Spinal cord (tissue), 10 donors: ENCODE results near the gene TPM3. TPM values are rescaled to one million over a fixed set of nuclear protein-coding genes. Genes with fewer than 3 reads are reported as not detected.
"Not testable (repeated sequence)": the region's sequence is repeated elsewhere in the genome, so short reads cannot be mapped to it uniquely, and the experiment has no call there.

Source experiments
- DNase-seq, 6 donors: peaks; one replicate each; pipeline versions ENCODE4 v3.0.0 to v3.0.0-alpha.2; 2013 to 2015; ENCODE audit warnings: low spot score in 6 of 6, low read depth in 4 of 6
- H3K27ac ChIP-seq: one replicate; pipeline ENCODE4 v1.5.1; 2013; ENCODE audit warnings: low read depth, low read length, control low read depth
- H3K27me3 ChIP-seq: one replicate; pipeline ENCODE4 v1.6.1; 2013; ENCODE audit warnings: low read length; ENCODE audit not compliant: control insufficient read depth, insufficient read depth
- H3K36me3 ChIP-seq: one replicate; pipeline ENCODE4 v1.6.1; 2013; ENCODE audit warnings: low read length; ENCODE audit not compliant: control insufficient read depth, insufficient read depth
- H3K4me1 ChIP-seq: one replicate; pipeline ENCODE4 v1.6.1; 2013; ENCODE audit warnings: low read length; ENCODE audit not compliant: control insufficient read depth, insufficient read depth
- H3K4me3 ChIP-seq: one replicate; pipeline ENCODE4 v1.5.1; 2013; ENCODE audit warnings: low read depth, low read length, control low read depth
- H3K9me3 ChIP-seq: one replicate; pipeline ENCODE4 v1.6.1; 2013; ENCODE audit warnings: low read length; ENCODE audit not compliant: control insufficient read depth, insufficient read depth
- WGBS: methylation state at CpG from one replicate; pipeline ENCODE4 v1.1.5; 2013; ENCODE audit warnings: missing lambda C conversion rate; ENCODE audit not compliant: insufficient coverage; 5-methylcytosine and 5-hydroxymethylcytosine counted together
- polyA plus RNA-seq, 2 donors: library from polyadenylated mRNA; unstranded; fragments of 120-200 nt; gene quantifications; one replicate each; pipeline ENCODE4 v1.2.1, GENCODE V29; 2013; ENCODE audit not compliant: insufficient read length in 2 of 2
- total RNA-seq, 2 donors: library from RNA; depleted of rRNA in 1 of 2; stranded (reverse); fragments of 120-200 nt in 1 of 2; fragments of >200 nt in 1 of 2; gene quantifications; one replicate each; pipeline versions ENCODE4 v1.2.3 to v1.2.4, GENCODE V29; 2013 to 2014
- donor health status: healthy.

TPM3 gene
- total and polyA plus RNA-seq, 4 donors, result 147 to 235 (median 193) TPM

DNA sequence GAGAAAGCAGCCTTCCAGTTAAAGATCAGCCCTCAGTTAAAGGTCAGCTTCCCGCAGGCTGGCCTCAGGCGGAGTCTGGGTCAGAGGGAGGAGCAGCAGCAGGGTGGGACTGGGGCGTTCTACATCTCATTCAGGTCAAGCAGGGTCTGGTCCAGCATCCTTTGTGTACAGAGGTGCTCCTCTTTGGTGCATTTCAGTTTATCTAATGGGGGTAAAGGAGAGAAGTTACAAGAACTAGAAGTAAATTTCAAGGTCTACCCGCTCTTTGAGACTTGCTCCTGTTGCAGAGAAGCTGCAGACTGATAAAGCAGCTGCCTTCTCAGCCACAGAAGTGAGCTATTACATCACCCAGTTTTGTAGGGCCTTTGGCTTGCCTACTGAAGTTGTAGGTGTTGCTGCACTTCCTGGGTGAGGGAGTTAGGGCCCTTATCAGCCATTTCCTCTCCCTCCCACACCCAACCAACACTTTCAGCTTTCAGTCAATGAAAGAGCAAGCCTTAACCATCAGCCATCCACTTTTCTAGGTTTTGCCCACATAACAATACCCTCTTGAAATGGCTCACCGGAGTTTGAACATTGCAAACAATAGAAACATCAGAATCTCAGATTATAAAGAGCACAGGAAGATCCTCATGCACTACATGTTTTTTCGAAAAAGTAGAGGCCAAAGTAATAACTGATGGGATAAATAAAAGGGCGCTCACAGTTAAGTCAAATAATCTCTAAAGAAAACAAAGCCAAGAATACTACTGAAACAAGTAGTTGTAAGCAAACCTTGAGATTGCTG lies 34.2 kb downstream of the TPM3 start:
- 63% methylated on average over 4 of the region's 7 CpGs for WGBS
- no peak for DNase-seq
- no peak overlapping the region for H3K27ac ChIP-seq

DNA sequence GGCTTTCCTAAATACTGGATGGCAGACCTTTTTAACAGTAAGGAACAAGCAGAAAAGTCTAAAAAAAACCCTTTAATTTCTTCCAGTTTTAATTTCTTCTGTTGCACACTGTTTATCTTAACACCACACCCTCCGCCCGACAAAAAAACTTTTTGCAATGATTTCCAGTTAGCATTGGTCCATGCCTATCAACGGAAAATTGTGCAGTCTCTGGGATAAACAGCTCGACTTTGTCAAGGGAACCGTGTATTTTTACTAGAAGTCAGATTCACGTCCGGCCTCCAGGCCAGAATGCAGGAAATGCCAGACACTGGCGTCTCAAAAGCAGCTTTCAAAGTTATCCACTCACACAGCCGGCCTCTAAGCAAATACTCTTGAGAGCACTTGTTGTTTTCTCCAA lies 36.6 kb downstream of the TPM3 start:
- DNase-seq, result peak in 1 of 6 donors; percentile 41
- Histone ChIP-seq H3K4me3 (no peak overlapping the region), H3K27me3 (no peaks in the 10 kb centered on the region), H3K9me3 (no peaks in the 10 kb centered on the region), H3K36me3 (peaks cover 13% of the 10 kb centered on the region), H3K27ac (peak overlapping the region; percentile 69), H3K4me1 (peaks cover 6% of the 10 kb centered on the region)
- 68% methylated on average over 9 of the region's 9 CpGs for WGBS

More for the DNA sequence above, 34.2 kb downstream of the TPM3 start:
- Histone ChIP-seq H3K9me3 (no peaks in the 10 kb centered on the region), H3K27me3 (no peaks in the 10 kb centered on the region), H3K36me3 (peaks cover 22% of the 10 kb centered on the region), H3K4me3 (no peak overlapping the region), H3K4me1 (peaks cover 6% of the 10 kb centered on the region)

DNA sequence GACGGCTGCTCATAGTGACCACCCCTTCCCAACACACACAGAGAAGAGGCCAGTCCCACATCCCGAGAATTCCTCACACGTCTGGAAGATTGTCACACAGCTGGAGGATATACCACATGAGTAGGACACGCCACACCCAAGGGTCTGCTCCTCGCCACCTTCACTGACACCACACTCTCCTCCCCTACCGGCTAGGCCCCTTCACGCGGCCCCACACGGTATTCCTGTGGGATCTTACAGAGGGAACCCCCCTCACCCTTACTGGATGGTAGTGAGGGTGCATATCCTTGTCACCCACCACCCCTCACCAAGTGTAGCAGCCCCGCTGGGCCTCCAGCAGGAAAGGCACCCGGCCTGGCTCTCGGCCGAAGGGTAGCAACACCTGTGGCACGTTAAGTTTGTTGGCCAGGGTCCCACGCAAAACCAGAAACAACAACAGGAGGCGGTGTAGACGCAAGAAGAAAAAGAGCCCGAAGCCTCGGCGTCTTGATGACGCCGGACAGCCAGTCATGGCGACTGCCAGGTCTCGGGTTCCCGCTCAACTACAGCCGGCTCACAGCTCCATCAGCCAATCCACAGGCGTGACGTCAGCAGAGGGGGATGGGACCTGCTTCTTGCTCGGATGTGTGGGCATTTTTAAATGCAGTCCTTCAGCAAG lies 37.2 kb downstream of the TPM3 start, which contains the start of gene NUP210L:
NUP210L (minus strand) TSS at position 540 of the 658 bp plus-strand sequence.
- H3K9me3 ChIP-seq, result no peaks in the 10 kb centered on the region
- peak in 2 of 6 donors; percentile 3 to 34 for DNase-seq
- H3K27me3 ChIP-seq, result no peaks in the 10 kb centered on the region
- H3K36me3 ChIP-seq, result peaks cover 13% of the 10 kb centered on the region
- H3K4me3 ChIP-seq, result no peak within 1 kb of the TSS
- peaks cover 6% of the 10 kb centered on the region for H3K4me1 ChIP-seq
- 85% methylated on average over 23 of the region's 29 CpGs for WGBS
- H3K27ac ChIP-seq, result peak within 1 kb of the TSS; percentile 69

DNA sequence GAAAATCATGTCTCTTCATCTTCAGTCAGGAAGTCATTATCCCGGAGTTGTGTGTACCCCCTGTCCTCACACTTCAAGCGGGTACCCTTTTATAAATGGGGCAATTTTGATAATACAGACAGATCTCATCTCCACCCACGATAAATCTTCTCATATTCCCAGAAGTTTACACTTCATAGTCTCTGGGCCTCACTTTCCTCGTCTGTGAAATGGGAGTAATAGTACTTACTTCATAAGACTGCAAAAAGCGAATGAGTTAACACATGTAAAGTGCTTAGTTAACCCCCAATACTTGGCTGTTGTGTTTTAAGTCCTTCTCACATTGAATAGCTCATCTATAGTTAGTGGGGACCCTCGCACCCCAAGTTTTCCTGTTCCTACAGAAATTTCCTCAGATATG lies 37.8 kb downstream of the TPM3 start:
- Histone ChIP-seq H3K27ac (no peak overlapping the region), H3K4me1 (peaks cover 6% of the 10 kb centered on the region), H3K9me3 (no peaks in the 10 kb centered on the region), H3K4me3 (no peak overlapping the region), H3K36me3 (peaks cover 13% of the 10 kb centered on the region), H3K27me3 (no peaks in the 10 kb centered on the region)
- no CpG with 5 or more reads among the region's 6 CpGs for WGBS
- DNase-seq, result no peak

DNA sequence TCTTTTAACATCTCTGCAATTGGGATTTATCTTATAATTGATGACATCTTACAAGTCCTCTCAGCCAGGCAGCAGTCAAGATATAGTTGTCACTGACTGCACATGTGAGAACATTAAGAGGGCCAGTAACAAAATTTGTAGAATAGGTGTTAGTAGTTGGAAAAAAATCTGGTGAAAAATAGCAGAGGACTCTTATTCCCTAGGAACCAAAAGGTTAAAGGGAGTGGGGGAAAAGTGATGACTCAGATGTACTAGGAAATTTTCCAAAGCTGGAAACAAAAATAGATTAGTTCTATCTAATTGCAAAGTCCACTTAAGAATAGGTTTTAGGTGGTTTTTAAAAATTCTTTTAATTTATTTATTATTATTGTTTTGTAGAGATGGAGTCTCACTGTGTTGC lies 40.6 kb downstream of the TPM3 start:
- peaks cover 6% of the 10 kb centered on the region for H3K4me1 ChIP-seq
- H3K4me3 ChIP-seq, result no peak overlapping the region
- DNase-seq, result no peak
- H3K27ac ChIP-seq, result no peak overlapping the region
- H3K27me3 ChIP-seq, result no peaks in the 10 kb centered on the region
- no peaks in the 10 kb centered on the region for H3K9me3 ChIP-seq
- H3K36me3 ChIP-seq, result peaks cover 7% of the 10 kb centered on the region

DNA sequence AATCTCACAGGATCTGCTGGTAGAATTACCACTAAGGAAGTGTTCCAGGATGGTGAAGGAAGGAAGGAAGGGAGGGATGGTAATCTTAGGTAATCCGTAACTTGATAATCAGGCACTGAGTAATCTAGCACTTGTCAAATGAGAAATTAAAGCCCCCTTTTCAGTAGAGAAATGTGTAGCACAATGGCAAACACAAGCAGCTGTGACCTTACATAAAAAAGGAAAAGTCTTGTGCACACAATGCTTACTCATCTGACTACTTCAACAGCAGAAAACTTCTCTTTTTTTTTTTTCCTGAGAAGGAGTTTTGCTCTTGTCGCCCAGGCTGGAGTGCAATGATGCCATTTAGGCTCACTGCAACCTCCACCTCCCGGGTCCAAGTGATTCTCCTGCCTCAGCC lies 43.1 kb downstream of the TPM3 start:
- no peak overlapping the region for H3K4me3 ChIP-seq
- WGBS, result 100% methylated on average over 1 of the region's 3 CpGs
- H3K4me1 ChIP-seq, result no peaks in the 10 kb centered on the region
- no peaks in the 10 kb centered on the region for H3K9me3 ChIP-seq
- no peak for DNase-seq
- no peaks in the 10 kb centered on the region for H3K36me3 ChIP-seq
- H3K27ac ChIP-seq, result no peak overlapping the region
- no peaks in the 10 kb centered on the region for H3K27me3 ChIP-seq

DNA sequence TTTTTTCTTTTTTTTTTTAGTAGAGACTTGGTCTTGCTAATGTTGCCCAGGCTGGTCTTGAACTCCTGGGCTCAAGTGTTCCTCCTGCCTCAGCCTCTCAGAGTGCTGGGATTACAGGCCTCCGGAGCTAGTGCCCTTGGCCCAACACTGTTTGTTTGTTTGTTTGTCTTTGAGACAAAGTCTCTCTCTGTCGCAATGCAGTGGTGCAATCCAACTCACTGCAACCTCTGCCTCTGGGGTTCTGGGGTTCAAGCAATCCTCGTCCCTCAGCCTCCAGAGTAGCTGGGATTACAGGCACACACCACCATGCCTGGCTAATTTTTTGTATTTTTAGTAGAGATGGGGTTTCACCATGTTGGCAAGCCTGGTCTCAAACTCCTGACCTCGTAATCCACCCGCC lies 44.4 kb downstream of the TPM3 start:
- H3K36me3 ChIP-seq, result not testable (repeated sequence)

DNA sequence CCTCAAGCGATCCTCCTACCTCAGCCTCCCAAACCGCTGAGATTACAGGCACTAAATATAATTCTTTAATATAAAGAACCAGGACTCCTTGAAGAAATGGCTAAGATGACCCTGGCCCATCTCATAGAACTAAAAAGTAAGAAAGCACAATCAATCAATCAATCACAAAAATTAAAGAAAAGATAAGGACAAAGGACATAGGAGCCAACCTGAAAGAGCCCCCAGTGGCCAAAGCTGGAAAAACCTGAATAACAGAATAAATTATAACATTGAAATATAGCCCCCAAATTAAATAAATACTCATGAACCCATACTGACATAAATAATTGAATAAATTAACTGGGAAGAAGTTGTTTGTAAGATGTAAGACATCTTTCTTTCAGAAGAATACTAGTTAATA lies 45.9 kb downstream of the TPM3 start:
- Histone ChIP-seq H3K4me3 (no peak overlapping the region), H3K27me3 (no peaks in the 10 kb centered on the region), H3K36me3 (no peaks in the 10 kb centered on the region), H3K9me3 (no peaks in the 10 kb centered on the region), H3K27ac (no peak overlapping the region), H3K4me1 (no peaks in the 10 kb centered on the region)
- WGBS, result no CpG with 5 or more reads among the region's 2 CpGs
- no peak for DNase-seq

More for the DNA sequence above, 44.4 kb downstream of the TPM3 start:
- H3K27ac ChIP-seq, H3K4me1 ChIP-seq, H3K9me3 ChIP-seq, H3K4me3 ChIP-seq, H3K27me3 ChIP-seq, DNase-seq: not testable (repeated sequence)
- WGBS, result 83% methylated on average over 3 of the region's 5 CpGs

DNA sequence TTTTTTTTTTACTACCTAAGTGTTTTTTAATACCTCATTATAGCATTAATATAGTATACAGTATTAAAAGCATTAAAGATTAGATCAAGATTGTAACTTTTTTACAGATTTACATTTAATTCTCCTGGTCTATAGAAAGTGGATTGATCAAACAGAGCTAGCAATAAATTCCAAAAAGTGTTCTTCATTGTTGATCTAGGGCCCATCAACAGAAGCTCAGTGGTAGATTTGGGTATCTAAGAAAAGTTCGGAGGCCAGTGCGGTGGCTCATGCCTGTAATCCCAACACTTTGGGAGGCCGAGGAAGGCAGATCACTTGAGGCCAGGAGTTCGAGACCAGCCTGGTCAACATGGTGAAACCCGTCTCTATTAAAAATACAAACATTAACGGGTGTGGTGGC lies 49.5 kb downstream of the TPM3 start:
- no peak for DNase-seq
- no peak overlapping the region for H3K27ac ChIP-seq
- H3K36me3 ChIP-seq, result no peaks in the 10 kb centered on the region
- no peaks in the 10 kb centered on the region for H3K27me3 ChIP-seq
- H3K4me3 ChIP-seq, result no peak overlapping the region
- no peaks in the 10 kb centered on the region for H3K4me1 ChIP-seq
- H3K9me3 ChIP-seq, result no peaks in the 10 kb centered on the region
- WGBS, result 98% methylated on average over 6 of the region's 6 CpGs

DNA sequence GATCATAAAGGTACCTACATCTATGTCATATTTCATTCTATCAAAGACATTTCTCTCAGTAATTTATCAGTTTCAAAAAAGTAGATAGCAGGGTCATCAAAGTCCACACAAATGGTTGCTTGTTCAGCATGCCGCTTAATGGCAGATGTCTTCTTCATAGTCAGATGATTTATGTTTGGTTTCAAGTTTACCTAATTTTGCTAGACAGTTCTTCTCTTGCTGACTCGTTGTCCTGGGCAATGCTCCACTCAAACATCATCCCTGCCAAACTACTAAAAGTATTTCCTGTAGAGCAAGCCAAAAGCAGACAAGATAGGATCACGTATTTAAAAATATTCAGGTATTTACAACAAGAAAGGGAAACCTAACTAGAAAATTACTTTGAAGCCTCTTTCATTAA lies 50.7 kb downstream of the TPM3 start:
- no CpG with 5 or more reads among the region's 3 CpGs for WGBS
- H3K4me3 ChIP-seq, result no peak overlapping the region

More for the DNA sequence above, 50.7 kb downstream of the TPM3 start:
- Histone ChIP-seq H3K27me3 (no peaks in the 10 kb centered on the region), H3K4me1 (no peaks in the 10 kb centered on the region), H3K27ac (no peak overlapping the region), H3K36me3 (no peaks in the 10 kb centered on the region), H3K9me3 (no peaks in the 10 kb centered on the region)
- no peak for DNase-seq
